ENCODE results near the gene RERE. TPM values are rescaled to one million over a fixed set of nuclear protein-coding genes. Genes with fewer than 3 reads are reported as not detected.
A peak's percentile ranks its signal among the peaks of the same experiment; 100 is the strongest.
"Not testable (repeated sequence)": the region's sequence is repeated elsewhere in the genome, so short reads cannot be mapped to it uniquely, and the experiment has no call there.

RERE gene
- polyA plus RNA-seq, 1 experiment, result 14.3 TPM

- POLR2A ChIA-PET, result interaction anchor here (0.6 kb wide), 1 partner anchor 146 kb away, joined by 4 read pairs; no protein-coding TSS in a partner anchor
- DNase-seq (ENCODE audit: low read depth, low spot score), result no peak
- TF ChIP-seq CTCF (IDR thresholded peaks at IDR 0.05; ENCODE audit: low read depth, low read length), result peak; percentile 63
- CTCF ChIA-PET, result interaction anchor here (0.7 to 2.9 kb wide), 8 partner anchors 18 to 251 kb away, joined by 3 to 14 read pairs (median 3); no protein-coding TSS in a partner anchor
- Histone ChIP-seq H3K27me3 (ENCODE audit: control insufficient read depth, insufficient read depth, low read length) (no peaks in the 10 kb centered on the region), H3K27ac (ENCODE audit: low read depth, low read length) (peak overlapping the region; percentile 71), H3K9me3 (ENCODE audit: control insufficient read depth, insufficient read depth, low read length) (no peaks in the 10 kb centered on the region), H3K4me3 (ENCODE audit: low read depth, low read length) (peak overlapping the region; percentile 18; the same call in 1 of the 2 replicates)
Measured at GRCh38 chr1:8598060-8598724, 219.2 kb downstream of the RERE start.

- no peak for DNase-seq (ENCODE audit: low read depth, low spot score)
- Histone ChIP-seq H3K4me3 (ENCODE audit: low read depth, low read length) (no peak overlapping the region), H3K9me3 (ENCODE audit: control insufficient read depth, insufficient read depth, low read length) (no peaks in the 10 kb centered on the region), H3K27ac (ENCODE audit: low read depth, low read length) (no peak overlapping the region), H3K27me3 (ENCODE audit: control insufficient read depth, insufficient read depth, low read length) (no peaks in the 10 kb centered on the region)
- CTCF ChIA-PET, result interaction anchor here (0.7 to 2.9 kb wide), 4 partner anchors 27 to 191 kb away, joined by 3 to 14 read pairs (median 3); no protein-coding TSS in a partner anchor
- TF ChIP-seq CTCF (IDR thresholded peaks at IDR 0.05; ENCODE audit: low read depth, low read length), result no peak
- POLR2A ChIA-PET, result no interaction called here
Measured at GRCh38 chr1:8597455-8597854, 220.0 kb downstream of the RERE start.

- no peaks in the 10 kb centered on the region for H3K9me3 ChIP-seq (ENCODE audit: control insufficient read depth, insufficient read depth, low read length)
- peak; percentile 42 for DNase-seq (ENCODE audit: low read depth, low spot score)
- H3K4me3 ChIP-seq (ENCODE audit: low read depth, low read length), result no peak overlapping the region
- POLR2A ChIA-PET, result interaction anchor here (0.7 to 0.8 kb wide), 2 partner anchors 106 to 269 kb away, joined by 3 to 4 read pairs; no protein-coding TSS in a partner anchor
- no peaks in the 10 kb centered on the region for H3K27me3 ChIP-seq (ENCODE audit: control insufficient read depth, insufficient read depth, low read length)
- CTCF ChIA-PET, result interaction anchor here (0.6 to 1.3 kb wide), 5 partner anchors 25 to 186 kb away, joined by 3 to 12 read pairs (median 6); no protein-coding TSS in a partner anchor
- no peak overlapping the region for H3K27ac ChIP-seq (ENCODE audit: low read depth, low read length)
- no peak for TF ChIP-seq CTCF (IDR thresholded peaks at IDR 0.05; ENCODE audit: low read depth, low read length)
Measured at GRCh38 chr1:8595941-8596340, 221.5 kb downstream of the RERE start.

GRCh38 chr1:8595332-8595731 is 222.1 kb downstream of the RERE start:
- no peak for DNase-seq (ENCODE audit: low read depth, low spot score)
- Histone ChIP-seq H3K4me3 (ENCODE audit: low read depth, low read length) (no peak overlapping the region), H3K27me3 (ENCODE audit: control insufficient read depth, insufficient read depth, low read length) (no peaks in the 10 kb centered on the region), H3K9me3 (ENCODE audit: control insufficient read depth, insufficient read depth, low read length) (no peaks in the 10 kb centered on the region), H3K27ac (ENCODE audit: low read depth, low read length) (no peak overlapping the region)
- CTCF ChIA-PET, result interaction anchor here (0.6 to 1.3 kb wide), 3 partner anchors 24 to 189 kb away, joined by 3 to 6 read pairs (median 3); no protein-coding TSS in a partner anchor
- POLR2A ChIA-PET, result no interaction called here
- no peak for TF ChIP-seq CTCF (IDR thresholded peaks at IDR 0.05; ENCODE audit: low read depth, low read length)

GRCh38 chr1:8593292-8593691 is 224.1 kb downstream of the RERE start:
- POLR2A ChIA-PET; H3K4me3 ChIP-seq (ENCODE audit: low read depth, low read length); CTCF ChIA-PET; DNase-seq (ENCODE audit: low read depth, low spot score); H3K27me3 ChIP-seq (ENCODE audit: control insufficient read depth, insufficient read depth, low read length); H3K27ac ChIP-seq (ENCODE audit: low read depth, low read length); H3K9me3 ChIP-seq (ENCODE audit: control insufficient read depth, insufficient read depth, low read length): not testable (repeated sequence)

All from AG04450 (cell line).